ENCODE data around the gene RNF157.

Gene RNF157

DNA sequence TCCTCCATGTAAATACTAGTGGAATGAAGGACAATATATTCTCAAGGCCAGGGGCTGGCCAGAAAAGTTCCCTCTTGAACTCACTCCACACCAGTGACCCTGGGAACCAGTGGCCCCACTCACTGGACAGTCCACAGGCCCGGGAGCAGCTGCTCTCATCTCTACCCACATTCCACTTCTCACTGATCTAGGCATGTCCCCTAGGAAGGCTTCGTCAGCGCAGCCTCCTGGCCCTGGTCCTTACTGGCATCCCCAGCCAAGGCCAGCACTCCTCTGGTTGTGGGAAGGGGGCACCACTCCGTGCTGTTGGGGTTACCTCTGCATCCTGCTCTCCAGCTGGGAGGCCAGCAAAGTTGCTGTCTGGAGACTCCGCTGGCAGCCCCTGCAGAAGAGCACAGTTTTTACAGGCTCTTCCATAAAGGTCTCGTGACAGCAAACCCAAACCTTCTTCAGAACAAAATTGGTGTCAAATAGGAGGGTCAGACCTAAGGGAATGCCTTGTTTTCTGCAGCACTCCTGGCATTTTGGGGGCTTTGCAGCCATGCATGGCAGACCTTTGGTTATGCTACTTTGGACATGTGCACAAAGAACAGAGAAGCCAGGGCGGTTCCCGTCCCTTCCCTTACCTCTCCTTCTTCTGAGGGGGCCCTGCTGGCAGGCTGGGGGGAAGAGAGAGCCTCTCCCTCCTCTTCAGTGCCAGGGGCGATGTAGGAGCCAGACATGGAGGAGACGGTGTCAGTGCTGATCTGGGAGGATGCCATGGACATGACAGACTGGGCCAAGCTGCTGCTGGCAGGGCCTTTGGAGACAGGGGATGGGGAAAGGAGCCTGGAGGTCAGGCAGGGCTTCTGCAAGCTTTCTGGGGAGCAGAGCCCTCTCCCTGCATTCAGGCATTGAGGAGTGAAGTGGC, 85.1 kb downstream of the RNF157 start:
- DNase-seq: no peak

- DNase-seq: no peak
Observed at GRCh38 chr17:76154292-76154691, 86.0 kb downstream of the RNF157 start.

GRCh38 chr17:76153640-76154039, 86.7 kb downstream of the RNF157 start:
- DNase-seq: peak; percentile 13

DNA sequence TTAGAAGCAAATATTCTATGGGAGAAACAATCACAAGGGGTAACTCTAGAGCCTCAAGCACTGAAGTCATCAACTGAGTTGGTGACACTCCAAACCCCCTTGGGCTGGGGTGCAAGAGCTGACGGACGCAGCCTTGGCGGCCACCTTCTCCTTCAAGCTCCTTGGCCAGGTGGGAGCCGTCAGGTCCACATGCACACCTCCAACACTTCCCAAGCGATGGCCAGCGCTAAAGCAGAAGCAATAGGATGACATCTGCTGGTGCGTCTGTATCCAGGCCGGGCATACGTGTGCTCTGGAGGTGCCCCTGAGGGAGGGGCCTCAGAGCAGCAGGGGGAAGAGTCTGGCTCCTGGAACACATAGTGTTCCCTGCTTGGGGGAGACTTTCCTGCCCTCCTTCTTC, 87.1 kb downstream of the RNF157 start:
- DNase-seq: no peak

DNA sequence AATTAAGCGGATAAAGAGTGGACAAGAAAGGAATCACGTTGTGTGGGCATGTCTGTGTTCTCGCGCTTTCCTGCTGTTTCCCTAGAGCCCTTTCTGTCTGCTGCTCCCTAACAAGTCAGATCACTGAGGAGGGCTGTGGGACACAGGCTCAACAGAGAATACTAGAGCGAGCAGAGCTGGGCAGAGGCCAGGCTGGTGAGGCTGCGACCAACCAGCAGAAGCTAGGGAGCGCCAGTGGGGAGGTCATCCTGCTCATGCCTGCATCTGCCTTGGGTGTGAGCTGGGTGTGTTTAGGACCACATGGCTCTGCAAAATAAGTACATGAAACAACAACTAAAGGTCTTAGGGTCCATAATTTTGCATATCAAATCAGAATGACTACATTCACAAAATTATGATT, 87.7 kb downstream of the RNF157 start:
- DNase-seq: no peak

DNA sequence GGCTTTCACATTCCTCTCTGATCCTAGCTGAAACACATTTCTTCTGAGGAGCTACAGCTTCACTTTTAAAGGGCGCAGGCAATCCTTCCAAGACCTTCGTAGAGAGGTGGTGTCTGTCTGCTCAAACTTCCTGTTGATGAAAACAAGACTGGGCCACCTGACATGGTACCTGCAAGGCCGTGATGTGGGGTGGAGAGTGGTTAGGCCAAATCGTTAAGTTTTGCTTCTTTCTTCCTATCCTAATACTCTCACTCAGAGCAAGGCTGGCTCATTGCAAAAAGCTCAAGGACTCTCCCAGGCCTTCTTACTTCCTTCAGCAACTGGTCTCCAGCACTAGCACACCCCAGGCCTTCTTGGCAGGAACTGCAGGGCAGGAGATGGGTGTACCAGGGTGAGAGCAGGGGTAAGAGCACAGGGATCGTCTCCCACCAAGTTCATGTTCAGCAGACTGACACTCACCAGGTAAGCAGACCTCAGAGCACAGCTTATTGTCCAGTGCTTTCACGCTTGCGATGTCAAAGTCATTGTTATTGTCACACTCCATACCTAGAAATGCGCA, 88.3 kb downstream of the RNF157 start:
- DNase-seq: no peak

DNA sequence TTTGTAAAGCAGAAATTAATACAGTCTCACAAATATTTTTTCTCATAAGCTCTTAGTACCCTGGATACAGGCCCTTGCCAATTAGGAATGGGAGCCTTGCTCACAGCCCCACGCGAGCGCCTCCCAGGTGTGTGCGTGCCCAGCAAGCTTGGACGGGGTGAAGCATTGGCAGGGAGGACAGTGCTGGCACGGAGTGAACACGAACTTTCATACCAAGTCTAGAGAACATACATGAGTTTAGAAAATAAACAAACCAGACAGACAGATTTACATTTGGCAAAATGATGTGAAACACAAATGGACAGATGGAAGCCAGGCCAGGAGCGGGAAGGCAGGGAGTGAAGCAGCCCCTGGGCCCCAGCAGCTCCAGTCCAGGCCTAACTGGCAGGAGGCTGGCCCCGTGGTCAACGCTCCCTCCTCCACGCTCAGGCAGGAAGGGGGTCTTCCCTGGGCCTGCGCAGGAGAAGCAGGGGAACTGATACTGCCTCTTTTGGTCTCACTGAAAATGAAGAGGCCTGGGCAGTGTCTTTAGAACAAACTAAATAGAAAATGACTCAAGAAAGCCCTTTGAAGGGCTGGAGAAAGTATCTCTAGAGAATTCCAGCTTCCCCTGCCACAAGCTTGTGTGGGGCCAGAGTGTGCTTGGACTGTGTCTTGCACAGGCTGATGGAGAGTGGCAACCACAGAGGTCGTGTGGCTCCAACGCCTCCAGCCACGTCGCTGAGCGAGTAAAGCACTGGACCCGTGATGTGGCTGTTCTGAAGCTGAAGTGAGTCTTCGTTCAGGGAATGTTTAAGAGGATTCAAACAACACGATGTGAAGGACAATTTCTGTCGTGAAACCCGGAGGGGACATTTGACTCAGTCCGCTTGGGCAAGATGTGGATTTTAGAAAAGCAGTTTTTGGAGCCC, 89.3 kb downstream of the RNF157 start:
- DNase-seq: no peak

DNA sequence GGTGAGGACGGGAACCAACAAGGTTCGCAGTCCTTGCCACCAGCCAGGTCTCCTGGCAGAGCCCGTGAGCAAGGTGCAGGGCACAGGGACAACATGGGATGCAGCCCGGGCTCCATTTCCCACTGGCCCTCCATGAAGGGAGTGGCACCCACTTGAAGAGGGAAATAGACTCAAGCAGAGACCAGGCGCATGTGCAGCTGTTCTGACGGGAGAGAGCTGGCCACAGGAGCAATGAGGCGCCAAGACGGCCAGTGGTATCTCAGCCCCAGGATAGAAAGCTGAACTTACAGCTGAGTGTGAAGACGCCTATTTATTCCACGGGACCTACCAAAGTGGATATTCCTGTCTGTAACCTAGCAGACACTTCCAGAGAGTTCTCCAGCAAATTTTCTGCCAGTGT, 91.1 kb downstream of the RNF157 start:
- DNase-seq: no peak

- no peak for DNase-seq
Observed at GRCh38 chr17:76148015-76148326, 92.3 kb downstream of the RNF157 start.

DNA sequence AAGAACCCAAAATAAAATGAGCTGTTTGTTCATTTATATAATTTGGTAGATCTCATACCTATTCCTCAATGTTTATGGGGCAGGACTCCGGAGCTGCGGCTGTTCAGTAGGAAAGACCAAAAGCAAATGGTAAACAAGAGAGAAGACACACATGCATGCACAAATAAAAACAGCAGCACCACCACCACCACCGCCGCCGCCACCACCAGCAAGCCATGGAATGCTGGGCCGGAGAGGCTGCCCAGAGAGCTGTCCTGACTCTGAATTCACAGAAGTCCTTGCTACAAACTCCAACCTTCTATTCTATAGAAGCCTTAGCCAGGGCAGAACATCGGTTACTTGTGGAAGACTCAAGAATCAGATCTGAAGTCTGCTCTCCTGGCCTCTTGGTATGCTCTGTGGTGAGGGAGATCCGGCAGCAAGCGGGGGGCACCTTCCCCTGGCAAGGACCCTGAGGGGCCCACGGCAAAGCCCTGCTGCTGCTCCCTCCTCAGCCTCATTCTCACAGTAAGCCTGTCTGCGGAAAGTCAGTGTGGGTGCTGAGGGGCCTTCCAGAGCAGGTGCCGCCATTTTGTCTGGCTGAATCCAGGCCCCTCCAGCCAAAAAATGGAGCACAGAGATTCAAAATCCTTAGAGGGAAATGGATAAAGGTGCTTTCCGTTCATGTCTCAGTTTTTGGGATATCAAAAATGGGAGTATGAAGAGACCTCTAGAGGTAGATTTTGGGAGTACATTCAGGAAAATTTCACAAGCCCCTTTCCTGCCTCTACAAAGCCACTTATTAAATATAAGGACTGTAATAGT, 92.9 kb downstream of the RNF157 start:
- peak; percentile 36 for DNase-seq

DNA sequence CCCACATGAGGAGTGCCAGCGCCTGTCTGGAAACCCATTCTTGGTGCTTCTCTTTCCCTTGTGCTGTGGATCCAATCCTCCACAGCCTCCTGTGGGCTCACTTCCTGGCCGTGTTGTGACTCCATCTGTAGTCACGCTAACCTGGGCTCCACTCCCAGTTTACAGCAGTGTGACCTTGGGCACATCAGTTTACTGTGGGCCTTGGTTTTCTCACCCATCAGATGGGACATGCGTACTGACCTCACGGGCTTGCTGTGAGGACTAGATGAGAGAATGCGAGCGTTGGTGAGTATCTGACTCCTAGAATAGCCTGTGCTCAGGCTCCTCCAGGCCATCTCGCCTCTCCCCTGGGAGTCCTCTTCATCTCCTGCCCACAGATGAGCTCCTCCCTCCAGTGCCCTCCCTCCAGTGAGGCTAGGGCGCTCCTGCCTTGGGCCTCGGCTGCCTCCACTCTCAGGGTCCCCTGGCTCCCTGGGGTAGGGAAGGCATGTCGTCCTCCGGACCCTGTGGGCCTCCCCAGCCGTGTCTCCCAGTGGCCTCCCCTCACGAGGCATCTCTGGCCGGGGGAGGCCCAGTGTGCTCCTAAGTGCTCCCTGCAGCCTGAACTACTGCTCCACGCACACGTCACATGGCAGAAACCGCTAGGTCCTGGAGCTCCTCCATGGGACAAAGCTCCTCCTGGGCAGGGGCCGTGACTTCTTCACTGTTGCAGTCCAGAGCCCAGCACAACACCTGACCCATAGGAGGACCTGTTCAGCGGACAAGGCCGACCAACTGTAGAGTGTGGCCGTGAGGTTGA, 94.0 kb downstream of the RNF157 start:
- DNase-seq: no peak

DNA sequence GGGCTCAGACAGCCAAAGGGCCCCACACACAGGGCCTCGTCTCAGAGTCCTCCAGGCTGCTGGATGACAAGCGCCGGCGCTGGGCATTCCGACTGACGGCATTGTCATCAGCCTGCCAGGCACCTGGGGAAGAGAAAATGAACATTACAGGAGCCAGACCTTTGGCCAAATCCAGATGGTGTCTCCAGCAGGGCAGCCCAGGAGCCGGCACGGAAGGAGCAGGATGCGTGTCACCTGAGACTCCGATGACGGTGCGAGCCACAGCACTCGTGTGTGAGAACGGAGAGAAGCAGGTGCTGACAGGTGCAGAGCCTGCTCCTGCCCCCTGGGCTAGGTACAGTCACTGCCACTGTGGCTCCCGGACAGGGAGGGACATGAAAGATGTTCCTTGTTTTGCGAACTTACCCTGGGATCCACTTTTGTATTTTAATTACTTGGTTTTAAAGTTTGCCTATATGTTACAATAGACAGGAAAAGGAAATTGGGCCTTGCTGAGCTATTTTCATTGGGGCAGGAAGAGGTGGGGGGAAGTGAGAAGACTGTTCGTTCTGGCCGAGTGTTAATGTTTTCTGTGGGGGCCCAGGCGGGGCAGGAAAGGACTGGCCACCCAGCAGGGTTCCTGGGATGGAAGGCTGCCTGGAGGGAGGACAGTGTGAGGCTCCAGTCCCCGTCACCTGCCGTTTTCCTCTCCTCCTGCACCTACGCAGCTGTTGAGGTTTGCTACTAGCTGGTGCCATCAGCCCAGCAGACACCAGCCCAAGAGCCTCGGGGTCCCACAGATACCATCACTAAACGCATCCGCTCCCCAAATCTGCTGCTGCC, 94.9 kb downstream of the RNF157 start:
- no peak for DNase-seq

GRCh38 chr17:76142585-76143041, 97.7 kb downstream of the RNF157 start:
- no peak for DNase-seq

- DNase-seq: no peak
Observed at GRCh38 chr17:76142039-76142584, 98.2 kb downstream of the RNF157 start.

- peak; percentile 89 for DNase-seq
Observed at GRCh38 chr17:76141212-76142038, 98.9 kb downstream of the RNF157 start, which contains the start of gene FOXJ1. FOXJ1 (minus strand) TSS chr17:76141245; CDS start chr17:76140395, 850 bp downstream.

- DNase-seq: no peak
Observed at GRCh38 chr17:76140661-76141211, 99.6 kb downstream of the RNF157 start.

GRCh38 chr17:76139801-76140660, 100.3 kb downstream of the RNF157 start:
- no peak for DNase-seq
